PC-3 (cell line): ENCODE data around the gene TTC39B. TPM values are rescaled to one million over a fixed set of nuclear protein-coding genes. Genes with fewer than 3 reads are reported as not detected.

Experiments used
- ATAC-seq: fragments of 200-7000 bp; cut with Tn5 transposase; 2 replicates; pipeline ENCODE4 v1.9.1; 2020; ENCODE audit warnings: mild to moderate bottlenecking, moderate library complexity
- BruUV-seq: library from RNA; stranded (reverse); fragments of 400-500 nt; replicated peaks from 2 replicates; lab custom pipeline; 2021; lab: Mats Ljungman, UMichigan
- CTCF ChIA-PET: fragments of 300-600 bp; sonication (Branson Sonifier 250); formaldehyde crosslinking; loops from one replicate; lab custom pipeline; 2022; ENCODE audit warnings: antibody characterized with exemption; lab: Charles Lee
- POLR2A ChIA-PET: fragments of 300-600 bp; sonication (Branson Sonifier 250); formaldehyde crosslinking; loops from one replicate; lab custom pipeline; 2022; ENCODE audit warnings: antibody characterized with exemption; ENCODE audit not compliant: unreplicated experiment; lab: Charles Lee
- DNase-seq: peaks from one replicate; pipeline ENCODE4 v3.0.0-alpha.2; 2015
- H2AFZ ChIP-seq: fragments of 300-600 bp; sonication (generic); 2 replicates; pipeline ENCODE4 v1.6.0; 2016; ENCODE audit warnings: antibody characterized with exemption, low read length
- H3F3A ChIP-seq: fragments of 300-600 bp; sonication (generic); one replicate; pipeline ENCODE4 v1.6.0; 2017; ENCODE audit warnings: antibody characterized with exemption, low read length, control low read depth, mild to moderate bottlenecking; ENCODE audit not compliant: unreplicated experiment
- H3K27ac ChIP-seq: fragments of 300-600 bp; sonication (generic); 2 replicates; pipeline ENCODE4 v1.5.1; 2016; ENCODE audit warnings: mild to moderate bottlenecking, low read length
- H3K27me3 ChIP-seq: fragments of 300-600 bp; sonication (generic); 2 replicates; pipeline ENCODE4 v1.6.1; 2016; ENCODE audit warnings: low read length, mixed read lengths
- H3K36me3 ChIP-seq: fragments of 300-600 bp; sonication (generic); 2 replicates; pipeline ENCODE4 v1.6.1; 2016; ENCODE audit warnings: low read depth, mixed run types, low read length, mixed read lengths
- H3K4me1 ChIP-seq: fragments of 300-600 bp; sonication (generic); 2 replicates; pipeline ENCODE4 v1.5.1; 2016; ENCODE audit warnings: low read length; ENCODE audit not compliant: insufficient read depth
- H3K4me2 ChIP-seq: fragments of 300-600 bp; sonication (generic); 2 replicates; pipeline ENCODE4 v1.6.0; 2016; ENCODE audit warnings: low read length
- H3K4me3 ChIP-seq: fragments of 300-600 bp; sonication (generic); 2 replicates; pipeline ENCODE4 v1.5.1; 2016; ENCODE audit warnings: mild to moderate bottlenecking, low read length, mixed read lengths
- H3K79me2 ChIP-seq: fragments of 300-600 bp; sonication (generic); 2 replicates; pipeline ENCODE4 v1.6.1; 2017; ENCODE audit warnings: low read length, mixed read lengths
- H3K9ac ChIP-seq: fragments of 300-600 bp; sonication (generic); 2 replicates; pipeline ENCODE4 v1.6.0; 2016; ENCODE audit warnings: mild to moderate bottlenecking, low read length
- H3K9me2 ChIP-seq: fragments of 300-600 bp; sonication (generic); replicated peaks from 2 replicates; pipeline ENCODE4 v1.6.1; 2016; ENCODE audit warnings: mixed run types, low read length, mixed read lengths
- H3K9me3 ChIP-seq: fragments of 300-600 bp; sonication (generic); 2 replicates; pipeline ENCODE4 v1.6.1; 2016; ENCODE audit warnings: low read length, mixed read lengths
- H4K20me1 ChIP-seq: fragments of 300-600 bp; sonication (generic); 2 replicates; pipeline ENCODE4 v1.6.1; 2016; ENCODE audit warnings: low read length, mixed read lengths
- CTCF ChIP-seq: fragments of 300-600 bp; sonication (generic); conservative IDR thresholded peaks from 2 replicates; pipeline ENCODE4 v1.5.1; 2017; ENCODE audit warnings: antibody characterized with exemption, low read depth, mild to moderate bottlenecking, low read length
- EZH2 ChIP-seq: fragments of 300-600 bp; sonication (generic); IDR thresholded peaks from one replicate; pipeline ENCODE4 v1.6.1; 2017; ENCODE audit warnings: antibody characterized with exemption, mild to moderate bottlenecking, low read length; ENCODE audit not compliant: unreplicated experiment
- EZH2phosphoT487 ChIP-seq: fragments of 300-600 bp; sonication (generic); IDR thresholded peaks from 2 replicates; pipeline ENCODE4 v1.6.1; 2018; ENCODE audit warnings: mild to moderate bottlenecking, antibody characterized with exemption, low read length, borderline replicate concordance
- intact Hi-C: fragments of 100-400 bp; cut with micrococcal nuclease; formaldehyde crosslinking; loops from 2 replicates; pipeline ENCODE4 v1.9.0; 2023
- total RNA-seq: library from RNA; depleted of rRNA; stranded (reverse); fragments of >200 nt; gene quantifications from 2 replicates; pipeline ENCODE4 v1.2.3, GENCODE V29; 2014

The TTC39B gene
- total RNA-seq, 1 experiment from 2014 or later, result 1.5 TPM

GRCh38 chr9:15249981-15250380 is 57.0 kb downstream of the TTC39B start:
- H3K9me3 ChIP-seq, result no peaks in the 10 kb centered on the region
- H3K4me3 ChIP-seq, result no peak overlapping the region
- intact Hi-C loops, result no loop called here
- H3K9ac ChIP-seq, result no peak overlapping the region
- H3K4me1 ChIP-seq, result peaks cover 11% of the 10 kb centered on the region
- POLR2A ChIA-PET, result no interaction called here
- H3K36me3 ChIP-seq, result no peaks in the 10 kb centered on the region
- no peak for ATAC-seq
- no peak for TF ChIP-seq EZH2phosphoT487
- TF ChIP-seq CTCF, result no peak
- TF ChIP-seq EZH2, result no peak
- no peaks in the 10 kb centered on the region for H3K9me2 ChIP-seq
- no peak overlapping the region for H3K27ac ChIP-seq
- no TSS peak for BruUV-seq
- no peaks in the 10 kb centered on the region for H3K79me2 ChIP-seq
- DNase-seq, result no peak
- H3K4me2 ChIP-seq, result no peak overlapping the region
- CTCF ChIA-PET, result no interaction called here
- H4K20me1 ChIP-seq, result no peaks in the 10 kb centered on the region
- no peaks in the 10 kb centered on the region for H3F3A ChIP-seq
- no peaks in the 10 kb centered on the region for H3K27me3 ChIP-seq
- H2AFZ ChIP-seq, result no peak overlapping the region

- peaks cover 11% of the 10 kb centered on the region for H3K4me1 ChIP-seq
- ChIA-PET CTCF (no interaction called here), POLR2A (no interaction called here)
- H4K20me1 ChIP-seq, result no peaks in the 10 kb centered on the region
- H3K79me2 ChIP-seq, result no peaks in the 10 kb centered on the region
- no peak overlapping the region for H3K27ac ChIP-seq
- no TSS peak for BruUV-seq
- H3K27me3 ChIP-seq, result no peaks in the 10 kb centered on the region
- intact Hi-C loops, result no loop called here
- TF ChIP-seq EZH2, result no peak
- no peaks in the 10 kb centered on the region for H3K36me3 ChIP-seq
- H3F3A ChIP-seq, result no peaks in the 10 kb centered on the region
- H3K9me3 ChIP-seq, result no peaks in the 10 kb centered on the region
- H3K9ac ChIP-seq, result no peak overlapping the region
- H3K9me2 ChIP-seq, result no peaks in the 10 kb centered on the region
- DNase-seq, result no peak
- no peak overlapping the region for H2AFZ ChIP-seq
- H3K4me3 ChIP-seq, result no peak overlapping the region
- ATAC-seq, result no peak
- no peak overlapping the region for H3K4me2 ChIP-seq
These were observed 57.8 kb downstream of the TTC39B start for GRCh38 chr9:15249042-15249818.

GRCh38 chr9:15248621-15249020 is 58.4 kb downstream of the TTC39B start:
- Histone ChIP-seq H3F3A (no peaks in the 10 kb centered on the region), H4K20me1 (no peaks in the 10 kb centered on the region), H3K4me2 (no peak overlapping the region), H3K9me2 (no peaks in the 10 kb centered on the region), H3K4me3 (no peak overlapping the region), H2AFZ (no peak overlapping the region), H3K79me2 (no peaks in the 10 kb centered on the region), H3K36me3 (no peaks in the 10 kb centered on the region), H3K27ac (no peak overlapping the region), H3K27me3 (no peaks in the 10 kb centered on the region), H3K9me3 (no peaks in the 10 kb centered on the region), H3K9ac (no peak overlapping the region), H3K4me1 (peaks cover 11% of the 10 kb centered on the region)
- CTCF ChIA-PET, result no interaction called here
- POLR2A ChIA-PET, result no interaction called here
- no peak for DNase-seq
- intact Hi-C loops, result no loop called here
- no peak for ATAC-seq
- BruUV-seq, result no TSS peak
- TF ChIP-seq EZH2phosphoT487, result no peak
- TF ChIP-seq CTCF, result no peak
- no peak for TF ChIP-seq EZH2
